Stimulated activated CD4-positive, alpha-beta T cell treated with anti-CD3 and anti-CD28 coated beads, Interleukin-4, amount 100 ng/mL, for 24 hours (primary cell): Measurements from ENCODE around the gene SLC35F3.
"Not testable (repeated sequence)": the region's sequence is repeated elsewhere in the genome, so short reads cannot be mapped to it uniquely, and the experiment has no call there.

Experiments used
- DNase-seq: peaks from one replicate; pipeline ENCODE4 v3.0.0-alpha.2; 2020

Gene SLC35F3

GRCh38 chr1:234206651-234207284, 302.3 kb downstream of the SLC35F3 start:
- no peak for DNase-seq

- DNase-seq = no peak
These were observed 303.9 kb downstream of the SLC35F3 start for GRCh38 chr1:234208351-234208750.

GRCh38 chr1:234208791-234209190, 304.3 kb downstream of the SLC35F3 start:
- DNase-seq = no peak

GRCh38 chr1:234210429-234210828, 306.0 kb downstream of the SLC35F3 start:
- DNase-seq = not testable (repeated sequence)

GRCh38 chr1:234211855-234212254, 307.4 kb downstream of the SLC35F3 start:
- not testable (repeated sequence) for DNase-seq

GRCh38 chr1:234212764-234213657, 308.5 kb downstream of the SLC35F3 start:
- DNase-seq = peak; percentile 54

GRCh38 chr1:234213658-234214128, 309.2 kb downstream of the SLC35F3 start:
- DNase-seq = no peak

GRCh38 chr1:234214129-234214910, 309.8 kb downstream of the SLC35F3 start:
- DNase-seq = peak; percentile 52

- no peak for DNase-seq
These were observed 310.7 kb downstream of the SLC35F3 start for GRCh38 chr1:234214911-234215892.

GRCh38 chr1:234216116-234216703, 311.7 kb downstream of the SLC35F3 start:
- DNase-seq = no peak

- DNase-seq = no peak
These were observed 312.9 kb downstream of the SLC35F3 start for GRCh38 chr1:234217316-234217840.

- DNase-seq = no peak
These were observed 313.6 kb downstream of the SLC35F3 start for GRCh38 chr1:234218078-234218477.

GRCh38 chr1:234219711-234220110, 315.2 kb downstream of the SLC35F3 start:
- DNase-seq = no peak

GRCh38 chr1:234221601-234222000, 317.1 kb downstream of the SLC35F3 start:
- DNase-seq = no peak

- no peak for DNase-seq
These were observed 318.2 kb downstream of the SLC35F3 start for GRCh38 chr1:234222561-234223280.

GRCh38 chr1:234226113-234226818, 321.8 kb downstream of the SLC35F3 start:
- DNase-seq = no peak

GRCh38 chr1:234226819-234227165, 322.3 kb downstream of the SLC35F3 start:
- DNase-seq = no peak

- no peak for DNase-seq
These were observed 325.3 kb downstream of the SLC35F3 start for GRCh38 chr1:234229581-234230387.

GRCh38 chr1:234230414-234230862, 326.0 kb downstream of the SLC35F3 start:
- no peak for DNase-seq
